HEK293 (cell line): ENCODE data around the gene LITAFD.

ENCODE experiments used
- CTCF ChIA-PET: fragments of 350-600 bp; formaldehyde crosslinking; extraction: SDS; loops from one replicate; lab custom pipeline; 2021; ENCODE audit warnings: antibody characterized with exemption; lab: Yijun Ruan, JAX
- POLR2A ChIA-PET: fragments of 300-600 bp; formaldehyde crosslinking; extraction: SDS; loops from one replicate; lab custom pipeline; 2020; ENCODE audit warnings: antibody characterized with exemption, inconsistent platforms; lab: Yijun Ruan, JAX
- H3K27ac ChIP-seq: fragments of 200-500 bp; sonication (Bioruptor generic); 2 replicates; pipeline ENCODE4 v1.5.1; 2014; ENCODE audit warnings: low read depth, low read length, control low read depth, inconsistent platforms; ENCODE audit errors: extremely low read depth
- H3K36me3 ChIP-seq, 2 experiments: fragments of 200-500 bp in 1 of 2; sonication (Bioruptor generic) in 1 of 2; 1 replicate in 1 of 2; 2 replicates in 1 of 2; pipeline ENCODE4 v1.5.1; 2014 to 2017; ENCODE audit warnings: inconsistent platforms in 2 of 2, low read length in 2 of 2; ENCODE audit not compliant: control insufficient read depth in 2 of 2, insufficient read depth in 1 of 2
- H3K4me1 ChIP-seq: fragments of 200-500 bp; sonication (Bioruptor generic); 2 replicates; pipeline ENCODE4 v1.5.1; 2014; ENCODE audit warnings: mild to moderate bottlenecking, low read length, inconsistent platforms; ENCODE audit not compliant: control insufficient read depth, insufficient read depth
- H3K4me3 ChIP-seq: 2 replicates; pipeline ENCODE4 v1.5.1; 2011; ENCODE audit warnings: low read depth, mild to moderate bottlenecking, control low read depth, low read length, moderate library complexity
- H3K9me3 ChIP-seq: fragments of 200-500 bp; sonication (Bioruptor generic); 2 replicates; pipeline ENCODE4 v1.5.1; 2014; ENCODE audit warnings: low read depth, low read length, inconsistent platforms; ENCODE audit not compliant: control insufficient read depth, insufficient read depth
- CTCF ChIP-seq: fragments of 450-650 bp; formaldehyde crosslinking; IDR thresholded peaks from 2 replicates; pipeline ENCODE4 v1.5.1; 2016; ENCODE audit warnings: missing biosample characterization, missing genetic modification characterization
- EGR2 ChIP-seq: fragments of 450-650 bp; formaldehyde crosslinking; IDR thresholded peaks from 2 replicates; pipeline ENCODE4 v1.5.1; 2016; ENCODE audit warnings: low read depth, missing biosample characterization, missing genetic modification characterization
- FEZF1 ChIP-seq: fragments of 450-650 bp; formaldehyde crosslinking; IDR thresholded peaks from 2 replicates; pipeline ENCODE4 v1.5.1; 2016; ENCODE audit warnings: missing biosample characterization, missing genetic modification characterization
- SALL2 ChIP-seq: fragments of 450-650 bp; formaldehyde crosslinking; IDR thresholded peaks from 2 replicates; pipeline ENCODE4 v1.5.0; 2017; ENCODE audit warnings: missing biosample characterization, mild to moderate bottlenecking, missing genetic modification characterization, borderline replicate concordance
- SCRT2 ChIP-seq: fragments of 450-650 bp; formaldehyde crosslinking; IDR thresholded peaks from 2 replicates; pipeline ENCODE4 v1.5.1; 2016; ENCODE audit warnings: missing biosample characterization, missing genetic modification characterization
- SP7 ChIP-seq: fragments of 450-650 bp; formaldehyde crosslinking; IDR thresholded peaks from 2 replicates; pipeline ENCODE4 v1.5.1; 2016; ENCODE audit warnings: missing biosample characterization, missing genetic modification characterization
- ZBTB49 ChIP-seq: fragments of 450-650 bp; formaldehyde crosslinking; IDR thresholded peaks from 2 replicates; pipeline ENCODE4 v1.5.1; 2016; ENCODE audit warnings: missing biosample characterization, missing genetic modification characterization, low read depth
- ZBTB6 ChIP-seq: fragments of 450-650 bp; formaldehyde crosslinking; IDR thresholded peaks from 2 replicates; pipeline ENCODE4 v1.5.1; 2017; ENCODE audit warnings: missing biosample characterization, missing genetic modification characterization
- ZFHX2 ChIP-seq: fragments of 450-650 bp; formaldehyde crosslinking; conservative IDR thresholded peaks from 2 replicates; pipeline ENCODE4 v1.5.1; 2016; ENCODE audit warnings: missing biosample characterization, missing genetic modification characterization
- ZNF133 ChIP-seq: fragments of 450-650 bp; formaldehyde crosslinking; IDR thresholded peaks from 2 replicates; pipeline ENCODE4 v1.5.1; 2016; ENCODE audit warnings: missing biosample characterization, missing genetic modification characterization
- ZNF221 ChIP-seq: fragments of 450-650 bp; formaldehyde crosslinking; IDR thresholded peaks from 2 replicates; pipeline ENCODE4 v1.5.1; 2017; ENCODE audit warnings: missing biosample characterization, missing genetic modification characterization, borderline replicate concordance
- ZNF274 ChIP-seq, 2 experiments: fragments of 200-500 bp in 1 of 2; fragments of 450-650 bp in 1 of 2; sonication (Bioruptor generic) in 1 of 2; formaldehyde crosslinking in 1 of 2; IDR thresholded peaks; 2 replicates each; pipeline versions ENCODE4 v1.5.1 to v1.6.1; 2014 to 2016; ENCODE audit warnings: borderline replicate concordance in 1 of 2, inconsistent platforms in 1 of 2, low read length in 1 of 2, missing biosample characterization in 1 of 2, missing genetic modification characterization in 1 of 2
- ZNF302 ChIP-seq: fragments of 450-650 bp; formaldehyde crosslinking; IDR thresholded peaks from 2 replicates; pipeline ENCODE4 v1.5.1; 2016; ENCODE audit warnings: missing biosample characterization, missing genetic modification characterization, low read depth
- ZNF354C ChIP-seq: fragments of 450-650 bp; formaldehyde crosslinking; IDR thresholded peaks from 2 replicates; pipeline ENCODE4 v1.5.1; 2016; ENCODE audit warnings: missing biosample characterization, missing genetic modification characterization, low read depth, borderline replicate concordance
- ZNF433 ChIP-seq: fragments of 450-650 bp; formaldehyde crosslinking; IDR thresholded peaks from 2 replicates; pipeline ENCODE4 v1.5.1; 2016; ENCODE audit warnings: missing biosample characterization, missing genetic modification characterization, low read depth
- ZNF654 ChIP-seq: fragments of 450-650 bp; formaldehyde crosslinking; IDR thresholded peaks from 2 replicates; pipeline ENCODE4 v1.5.1; 2016; ENCODE audit warnings: low read depth, missing biosample characterization, missing genetic modification characterization
- ZNF670 ChIP-seq: fragments of 450-650 bp; formaldehyde crosslinking; IDR thresholded peaks from 2 replicates; pipeline ENCODE4 v1.5.1; 2016; ENCODE audit warnings: missing biosample characterization, missing genetic modification characterization, low read depth
- ZNF768 ChIP-seq: fragments of 450-650 bp; formaldehyde crosslinking; IDR thresholded peaks from 2 replicates; pipeline ENCODE4 v1.5.1; 2018; ENCODE audit warnings: missing biosample characterization, mild to moderate bottlenecking, missing genetic modification characterization
- ZSCAN18 ChIP-seq: fragments of 450-650 bp; formaldehyde crosslinking; IDR thresholded peaks from 2 replicates; pipeline ENCODE4 v1.5.1; 2016; ENCODE audit warnings: missing biosample characterization, missing genetic modification characterization

LITAFD gene

GRCh38 chr16:8903004-8903403 lies 20.9 kb downstream of the LITAFD start:
- Histone ChIP-seq H3K4me1 (no peaks in the 10 kb centered on the region), H3K27ac (no peak overlapping the region), H3K36me3 (peaks cover 36 to 97% of the 10 kb centered on the region in 2 experiments), H3K9me3 (no peaks in the 10 kb centered on the region), H3K4me3 (no peak overlapping the region)
- no peak for TF ChIP-seq SALL2 (tag by site-specific recombination)
- TF ChIP-seq ZNF133 (tag by site-specific recombination), result no peak
- TF ChIP-seq ZNF654 (tag by site-specific recombination), result no peak
- TF ChIP-seq SP7 (tag by site-specific recombination), result no peak
- TF ChIP-seq ZNF302, result no peak
- TF ChIP-seq ZNF221 (tag by site-specific recombination), result no peak
- no peak for TF ChIP-seq ZBTB6
- no peak for TF ChIP-seq ZSCAN18 (tag by site-specific recombination)
- no peak for TF ChIP-seq EGR2 (tag by site-specific recombination)
- no peak for TF ChIP-seq ZNF433
- TF ChIP-seq FEZF1 (tag by site-specific recombination), result no peak
- TF ChIP-seq ZBTB49, result no peak
- POLR2A ChIA-PET, result interaction anchor here (0.8 kb wide), 1 partner anchor 33 kb away, joined by 5 read pairs; no protein-coding TSS in a partner anchor
- CTCF ChIA-PET, result no interaction called here

- Histone ChIP-seq H3K27ac (no peak overlapping the region), H3K4me3 (no peak overlapping the region), H3K4me1 (no peaks in the 10 kb centered on the region), H3K9me3 (no peaks in the 10 kb centered on the region), H3K36me3 (peaks cover 35 to 97% of the 10 kb centered on the region in 2 experiments)
- POLR2A ChIA-PET, result interaction anchor here (0.8 kb wide), 1 partner anchor 32 kb away, joined by 5 read pairs; no protein-coding TSS in a partner anchor
- TF ChIP-seq ZNF768 (tag by site-specific recombination) (no peak), ZNF670 (tag by site-specific recombination) (no peak), SCRT2 (tag by site-specific recombination) (no peak), ZNF354C (tag by site-specific recombination) (no peak), ZNF274 (IDR thresholded peaks at IDR 0.05; ENCODE audit: low read length) (no peak), ZNF274 (tag by site-specific recombination; IDR thresholded peaks at IDR 0.05; ENCODE audit: borderline replicate concordance) (no peak), CTCF (tag by site-specific recombination) (no peak), SALL2 (tag by site-specific recombination) (no peak), ZFHX2 (tag by site-specific recombination) (no peak)
- CTCF ChIA-PET, result interaction anchor here (0.6 to 0.7 kb wide), 2 partner anchors 67 to 187 kb away, joined by 3 to 4 read pairs; no protein-coding TSS in a partner anchor
Observed at GRCh38 chr16:8904018-8904430, 21.9 kb downstream of the LITAFD start.
